T-helper 22 cell (primary cell): ENCODE data around the gene RNPC3.
"Not testable (repeated sequence)": the region's sequence is repeated elsewhere in the genome, so short reads cannot be mapped to it uniquely, and the experiment has no call there.

Experiments used
- DNase-seq: peaks from one replicate; pipeline ENCODE4 v3.0.0-alpha.2; 2020; ENCODE audit warnings: low read depth

The RNPC3 gene

DNA sequence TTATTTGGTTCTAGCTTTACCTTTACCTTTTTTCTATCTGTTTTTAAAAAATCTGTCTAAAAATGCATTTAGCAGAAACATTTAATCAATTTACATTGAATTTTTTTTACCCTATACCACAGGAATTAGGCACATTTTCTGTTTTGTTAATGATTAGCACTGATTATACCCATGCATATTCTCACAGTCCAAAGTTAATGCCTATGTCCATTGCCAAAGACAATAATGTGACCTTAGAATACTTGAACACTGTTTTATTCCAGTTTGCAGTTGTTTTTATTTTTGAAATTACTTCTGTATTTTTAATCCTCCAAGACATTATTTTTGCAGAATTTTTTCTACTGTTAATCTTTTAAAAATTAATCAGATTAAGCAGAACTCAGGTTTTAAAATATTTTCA, 34.9 kb downstream of the RNPC3 start:
- no peak for DNase-seq

DNA sequence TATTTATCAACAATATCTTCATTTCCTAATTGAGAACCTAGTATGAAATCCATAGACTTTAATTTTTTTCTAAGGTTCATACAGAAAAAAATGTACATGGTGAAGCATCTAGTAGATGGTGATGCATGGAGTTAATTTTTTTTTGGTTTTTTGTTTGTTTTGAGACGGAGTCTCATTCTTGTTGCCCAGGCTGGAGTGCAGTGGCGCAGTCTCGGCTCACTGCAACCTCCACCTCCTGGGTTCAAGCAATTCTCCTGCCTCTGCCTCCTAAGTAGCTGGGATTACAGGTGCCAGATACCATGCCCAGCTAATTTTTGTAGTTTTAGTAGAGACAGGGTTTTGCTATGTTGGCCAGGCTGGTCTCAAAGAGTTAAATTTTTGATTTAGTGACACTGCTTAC, 35.6 kb downstream of the RNPC3 start:
- DNase-seq: not testable (repeated sequence)

DNA sequence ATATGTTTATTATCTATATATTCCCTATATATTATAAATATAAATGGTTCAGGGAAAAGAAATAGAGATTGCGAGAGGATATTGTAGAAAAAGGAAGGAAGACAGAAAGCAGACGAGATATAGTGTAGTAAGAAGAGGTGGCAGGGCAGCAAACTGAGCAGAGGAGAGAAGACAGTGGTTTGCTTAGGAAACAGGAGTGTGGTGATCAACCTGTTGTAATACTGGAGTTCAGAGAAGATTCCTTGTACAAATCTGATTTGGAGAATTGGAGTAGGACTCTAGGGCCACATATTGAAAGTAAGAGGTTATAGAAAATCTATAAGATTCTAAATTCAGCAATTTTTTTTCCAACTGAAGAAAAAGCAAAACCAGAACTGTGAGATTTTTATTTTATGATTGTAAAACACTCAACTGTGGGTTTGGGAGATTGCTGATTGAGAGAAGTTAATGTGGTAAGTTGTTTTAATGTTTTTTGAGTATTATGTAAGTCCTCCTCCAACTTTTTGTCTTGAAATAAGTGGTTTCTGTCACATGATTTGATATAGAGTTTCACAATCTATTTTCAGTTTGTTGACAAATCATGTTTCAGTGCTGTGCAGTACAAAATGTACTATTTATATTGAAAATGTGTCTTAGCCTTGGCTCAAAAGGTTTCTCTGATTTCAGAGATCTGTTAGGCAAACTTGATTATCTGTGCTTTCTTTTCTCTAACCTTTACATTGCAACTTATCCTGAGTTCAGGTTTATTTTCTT, 36.3 kb downstream of the RNPC3 start:
- DNase-seq: no peak

DNA sequence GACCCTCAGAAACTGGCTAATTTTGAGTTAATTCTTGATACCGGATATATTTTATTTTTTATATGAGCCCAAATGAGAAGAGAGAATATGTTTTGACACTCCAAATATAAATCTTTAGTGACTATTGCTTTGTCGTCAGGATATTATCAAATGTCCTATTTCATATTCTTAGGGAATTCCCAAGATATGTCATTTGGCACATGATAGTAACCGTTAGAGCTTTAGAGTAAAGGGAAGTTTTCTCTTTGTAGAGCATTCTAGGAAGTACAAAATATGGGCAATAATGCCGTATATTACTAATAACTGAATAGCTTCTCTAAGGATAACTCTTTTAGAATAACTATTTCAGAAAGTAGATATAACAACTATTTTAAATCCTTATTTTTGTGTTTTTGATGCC, 37.6 kb downstream of the RNPC3 start:
- no peak for DNase-seq

DNA sequence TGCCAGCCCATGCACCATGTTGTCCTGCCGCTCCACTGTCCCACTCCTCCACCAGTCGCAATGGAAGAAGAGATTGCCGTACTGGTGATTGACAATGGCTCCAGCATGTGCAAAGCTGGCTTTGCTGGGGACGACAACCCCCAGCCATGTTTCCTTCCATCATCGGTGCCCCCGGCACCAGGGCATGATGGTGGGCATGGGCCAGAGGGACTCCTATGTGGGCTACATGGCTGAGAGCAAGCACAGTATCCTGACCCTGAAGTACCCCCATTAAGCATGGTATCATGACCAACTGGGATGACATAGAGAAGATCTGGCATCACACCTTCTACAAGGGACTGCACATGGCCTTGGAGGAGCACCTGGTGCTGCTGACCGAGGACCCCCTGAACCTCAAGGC, 44.0 kb downstream of the RNPC3 start:
- no peak for DNase-seq

DNA sequence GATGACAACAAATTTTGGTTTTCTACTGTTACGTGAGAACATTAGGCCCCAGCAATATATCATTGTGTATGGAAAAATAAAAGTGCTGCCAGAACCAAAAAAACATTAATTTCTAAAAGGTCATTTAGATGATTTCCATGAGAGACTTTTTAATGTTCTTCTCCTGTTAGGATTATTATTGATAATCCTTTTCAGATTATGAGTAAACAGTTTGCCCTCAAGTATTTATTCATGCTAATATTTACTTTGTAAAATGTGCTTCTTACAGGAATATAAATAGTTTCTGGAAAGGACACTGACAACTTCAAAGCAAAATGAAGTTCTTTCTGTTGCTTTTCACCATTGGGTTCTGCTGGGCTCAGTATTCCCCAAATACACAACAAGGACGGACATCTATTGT, 45.8 kb downstream of the RNPC3 start, which contains the start of gene AMY2B:
Gene AMY2B (plus strand): TSS at position 301 of the 400 bp plus-strand sequence. CDS start 14 bp downstream, at position 315.
- DNase-seq: not testable (repeated sequence)

DNA sequence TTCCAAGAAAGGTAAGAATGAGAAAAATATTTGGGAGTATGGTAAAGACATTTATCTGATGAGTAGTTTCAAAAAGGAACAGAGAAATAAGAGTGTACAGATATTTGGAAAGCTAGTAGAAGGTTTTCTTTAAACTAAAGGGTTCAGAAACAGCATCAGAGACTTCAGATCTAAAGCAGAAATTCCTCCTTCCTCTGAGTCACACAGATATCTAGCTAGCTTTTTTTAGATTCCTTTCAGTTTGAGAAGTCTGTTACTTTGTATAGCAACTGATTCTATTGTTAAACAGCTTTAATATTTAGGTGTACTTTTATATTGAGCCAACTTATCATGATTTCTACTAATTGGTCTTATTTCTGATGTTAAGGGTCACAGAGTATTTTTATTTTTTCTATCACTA, 50.6 kb downstream of the RNPC3 start:
- no peak for DNase-seq

DNA sequence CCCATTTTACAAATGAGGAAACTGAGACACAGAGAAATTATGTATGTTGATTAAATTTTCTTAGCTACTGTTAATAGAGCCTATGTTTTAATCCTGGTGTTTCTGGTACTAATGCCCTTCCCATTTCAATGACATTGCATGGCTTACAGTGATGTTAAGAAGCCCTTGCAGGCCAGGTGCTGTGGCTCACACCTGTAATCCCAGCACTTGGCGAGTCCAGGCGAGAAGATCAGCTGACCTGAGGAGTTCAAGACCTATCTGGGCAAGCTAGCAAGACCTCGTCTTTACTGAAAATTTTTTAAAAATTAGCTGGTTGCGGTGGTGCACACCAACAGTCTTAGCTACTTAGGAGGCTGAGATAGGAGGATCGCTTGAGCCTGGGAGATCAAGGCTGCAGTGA, 51.3 kb downstream of the RNPC3 start:
- not testable (repeated sequence) for DNase-seq

DNA sequence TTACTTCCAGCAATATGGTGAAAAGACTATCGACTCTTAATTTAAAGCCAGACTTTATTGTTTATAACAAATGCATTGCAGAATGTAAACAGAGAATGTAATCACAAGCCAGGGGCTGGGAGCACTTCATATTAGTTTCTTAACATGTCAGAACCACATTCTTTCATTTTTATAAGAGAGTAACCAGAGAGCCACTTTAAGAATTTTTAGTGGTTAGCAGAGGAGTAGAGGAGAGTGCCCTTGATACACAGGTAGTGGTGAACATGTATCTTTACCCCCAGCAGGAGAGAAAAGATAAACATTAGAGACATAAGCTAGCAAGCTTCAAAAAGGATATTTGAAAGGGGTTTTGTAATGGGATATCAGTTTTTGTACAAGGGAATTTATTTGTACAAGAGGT, 57.0 kb downstream of the RNPC3 start:
- no peak for DNase-seq

DNA sequence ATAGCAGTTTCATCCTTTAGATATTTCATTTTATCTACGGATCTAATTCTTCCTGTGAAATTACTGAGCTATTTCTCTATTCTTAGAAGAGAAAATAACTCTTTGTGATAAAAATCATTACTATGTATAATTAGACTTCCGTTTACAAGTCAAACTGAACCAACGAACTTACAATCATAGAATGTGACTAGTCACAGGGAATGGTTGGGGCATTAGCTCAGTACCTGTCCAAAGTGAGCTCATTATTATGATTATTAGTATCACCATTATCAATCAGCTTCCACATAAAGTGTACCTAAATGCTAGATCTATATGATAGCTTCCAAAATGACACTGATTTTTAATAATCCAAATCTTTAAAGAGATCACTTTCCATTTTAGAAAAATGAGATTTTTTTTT, 58.4 kb downstream of the RNPC3 start:
- no peak for DNase-seq

DNA sequence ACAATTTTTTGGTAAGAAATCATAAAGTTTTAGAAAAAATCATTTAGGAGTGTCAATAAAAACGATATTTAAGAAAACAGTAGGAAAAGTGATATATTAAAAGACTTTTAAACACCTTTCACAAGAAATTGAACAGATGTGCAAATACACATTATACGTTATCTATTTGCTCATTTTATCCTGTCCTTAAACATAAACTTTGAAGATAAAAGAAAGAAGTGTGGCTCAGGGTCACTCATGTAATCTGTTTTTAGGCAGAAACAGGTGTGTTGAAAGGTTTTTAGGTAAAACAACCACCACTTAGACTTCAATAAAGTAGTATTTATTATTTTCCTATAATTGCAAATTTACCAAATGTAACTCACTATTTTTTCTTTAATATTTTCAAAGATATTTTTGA, 59.0 kb downstream of the RNPC3 start:
- DNase-seq: no peak

DNA sequence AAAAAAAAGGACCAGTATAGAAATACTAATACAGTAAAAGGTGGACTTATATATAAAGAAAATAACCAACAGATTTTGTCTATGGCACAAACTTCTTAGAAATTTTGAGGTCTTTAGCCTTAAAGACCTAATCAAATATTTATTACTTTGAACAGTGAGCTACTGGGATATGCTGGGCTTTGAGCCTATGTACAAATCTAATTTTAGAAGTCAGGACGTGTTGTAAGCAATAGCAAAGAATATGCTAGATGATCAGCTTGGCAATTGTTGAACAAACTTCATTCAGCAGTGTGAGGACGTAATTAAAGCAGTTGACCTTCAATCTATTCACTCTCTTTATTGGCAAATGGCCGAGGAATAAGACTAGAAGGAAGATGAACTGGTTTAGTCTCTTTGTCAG, 77.2 kb downstream of the RNPC3 start:
- DNase-seq: not testable (repeated sequence)
